Activated T-cell treated with anti-CD3 and anti-CD28 coated beads, Interleukin-2, amount 50 U/mL, for 24 hours (primary cell): Measurements from ENCODE around the gene MSI2.

ENCODE experiments used
- DNase-seq: peaks from one replicate; pipeline ENCODE4 v3.0.0-alpha.2; 2020
- H3K27ac Mint-ChIP-seq: 2 replicates; pipeline ENCODE4 v1.8.0; 2020; ENCODE audit warnings: mild to moderate bottlenecking, mixed read lengths
- H3K27me3 Mint-ChIP-seq: 2 replicates; pipeline ENCODE4 v1.8.0; 2020; ENCODE audit warnings: mixed read lengths
- H3K36me3 Mint-ChIP-seq: 2 replicates; pipeline ENCODE4 v1.8.0; 2020; ENCODE audit warnings: low read depth, mixed read lengths
- H3K4me1 Mint-ChIP-seq: 2 replicates; pipeline ENCODE4 v1.8.0; 2020; ENCODE audit warnings: low read depth, mixed read lengths
- H3K4me3 Mint-ChIP-seq: 2 replicates; pipeline ENCODE4 v1.8.0; 2020; ENCODE audit warnings: mild to moderate bottlenecking, moderate library complexity, mixed read lengths
- H3K9me3 Mint-ChIP-seq: 2 replicates; pipeline ENCODE4 v1.8.0; 2020; ENCODE audit warnings: mixed read lengths

MSI2 gene

GRCh38 chr17:57257195-57257894 lies 1.0 kb downstream of the MSI2 start:
- Mint-ChIP-seq H3K36me3 (peaks cover 53% of the 10 kb centered on the region), H3K4me1 (peaks cover 61% of the 10 kb centered on the region), H3K27ac (peak overlapping the region; percentile 64), H3K9me3 (no peaks in the 10 kb centered on the region), H3K4me3 (peak overlapping the region; percentile 86), H3K27me3 (no peaks in the 10 kb centered on the region)
- no peak for DNase-seq

GRCh38 chr17:57257895-57258851 lies 1.9 kb downstream of the MSI2 start:
- no peaks in the 10 kb centered on the region for H3K9me3 Mint-ChIP-seq
- peaks cover 62% of the 10 kb centered on the region for H3K36me3 Mint-ChIP-seq
- H3K4me1 Mint-ChIP-seq, result peaks cover 69% of the 10 kb centered on the region
- no peak for DNase-seq
- H3K4me3 Mint-ChIP-seq, result peak overlapping the region; percentile 86
- no peaks in the 10 kb centered on the region for H3K27me3 Mint-ChIP-seq
- H3K27ac Mint-ChIP-seq, result peak overlapping the region; percentile 64

GRCh38 chr17:57259306-57259705 lies 3.0 kb downstream of the MSI2 start:
- H3K4me3 Mint-ChIP-seq, result peak overlapping the region; percentile 86
- H3K27me3 Mint-ChIP-seq, result no peaks in the 10 kb centered on the region
- H3K27ac Mint-ChIP-seq, result peak overlapping the region; percentile 42
- no peak for DNase-seq
- H3K36me3 Mint-ChIP-seq, result peaks cover 71% of the 10 kb centered on the region
- no peaks in the 10 kb centered on the region for H3K9me3 Mint-ChIP-seq
- H3K4me1 Mint-ChIP-seq, result peaks cover 72% of the 10 kb centered on the region

GRCh38 chr17:57259817-57260216 lies 3.5 kb downstream of the MSI2 start:
- DNase-seq, result no peak
- Mint-ChIP-seq H3K27me3 (no peaks in the 10 kb centered on the region), H3K4me3 (peak overlapping the region; percentile 86), H3K27ac (peak overlapping the region; percentile 9), H3K36me3 (peaks cover 76% of the 10 kb centered on the region), H3K4me1 (peaks cover 71% of the 10 kb centered on the region), H3K9me3 (no peaks in the 10 kb centered on the region)

GRCh38 chr17:57260325-57261083 lies 4.2 kb downstream of the MSI2 start:
- Mint-ChIP-seq H3K27ac (peak overlapping the region; percentile 9), H3K9me3 (no peaks in the 10 kb centered on the region), H3K4me1 (peaks cover 68% of the 10 kb centered on the region), H3K27me3 (no peaks in the 10 kb centered on the region), H3K36me3 (peaks cover 83% of the 10 kb centered on the region), H3K4me3 (peak overlapping the region; percentile 13)
- no peak for DNase-seq

GRCh38 chr17:57261084-57261461 lies 4.8 kb downstream of the MSI2 start:
- no peaks in the 10 kb centered on the region for H3K27me3 Mint-ChIP-seq
- H3K9me3 Mint-ChIP-seq, result no peaks in the 10 kb centered on the region
- no peak overlapping the region for H3K27ac Mint-ChIP-seq
- peak overlapping the region; percentile 34 for H3K4me3 Mint-ChIP-seq
- H3K4me1 Mint-ChIP-seq, result peaks cover 68% of the 10 kb centered on the region
- DNase-seq, result no peak
- peaks cover 87% of the 10 kb centered on the region for H3K36me3 Mint-ChIP-seq

- Mint-ChIP-seq H3K9me3 (no peaks in the 10 kb centered on the region), H3K27ac (no peak overlapping the region), H3K4me3 (no peak overlapping the region), H3K27me3 (no peaks in the 10 kb centered on the region), H3K4me1 (peaks cover 74% of the 10 kb centered on the region), H3K36me3 (peaks cover 92% of the 10 kb centered on the region)
- no peak for DNase-seq
Measured at GRCh38 chr17:57262557-57262956, 6.2 kb downstream of the MSI2 start.

GRCh38 chr17:57264250-57264649 lies 7.9 kb downstream of the MSI2 start:
- H3K4me1 Mint-ChIP-seq, result peaks cover 70% of the 10 kb centered on the region
- no peak overlapping the region for H3K4me3 Mint-ChIP-seq
- no peak overlapping the region for H3K27ac Mint-ChIP-seq
- no peaks in the 10 kb centered on the region for H3K9me3 Mint-ChIP-seq
- no peaks in the 10 kb centered on the region for H3K27me3 Mint-ChIP-seq
- H3K36me3 Mint-ChIP-seq, result peaks cover 91% of the 10 kb centered on the region
- DNase-seq, result no peak

GRCh38 chr17:57264776-57265175 lies 8.5 kb downstream of the MSI2 start:
- H3K27me3 Mint-ChIP-seq, result no peaks in the 10 kb centered on the region
- peaks cover 91% of the 10 kb centered on the region for H3K36me3 Mint-ChIP-seq
- peaks cover 69% of the 10 kb centered on the region for H3K4me1 Mint-ChIP-seq
- DNase-seq, result no peak
- H3K9me3 Mint-ChIP-seq, result no peaks in the 10 kb centered on the region
- H3K27ac Mint-ChIP-seq, result no peak overlapping the region
- no peak overlapping the region for H3K4me3 Mint-ChIP-seq

GRCh38 chr17:57266902-57267311 lies 10.6 kb downstream of the MSI2 start:
- Mint-ChIP-seq H3K4me3 (no peak overlapping the region), H3K27ac (no peak overlapping the region), H3K27me3 (no peaks in the 10 kb centered on the region), H3K4me1 (peaks cover 67% of the 10 kb centered on the region), H3K36me3 (peaks cover 91% of the 10 kb centered on the region), H3K9me3 (no peaks in the 10 kb centered on the region)
- no peak for DNase-seq

- no peak for DNase-seq
- Mint-ChIP-seq H3K4me3 (no peak overlapping the region), H3K36me3 (peaks cover 89% of the 10 kb centered on the region), H3K4me1 (peaks cover 61% of the 10 kb centered on the region), H3K27ac (no peak overlapping the region), H3K9me3 (no peaks in the 10 kb centered on the region), H3K27me3 (no peaks in the 10 kb centered on the region)
Measured at GRCh38 chr17:57268181-57268580, 11.9 kb downstream of the MSI2 start.

- Mint-ChIP-seq H3K9me3 (no peaks in the 10 kb centered on the region), H3K4me1 (peaks cover 55% of the 10 kb centered on the region), H3K4me3 (no peak overlapping the region), H3K27ac (no peak overlapping the region), H3K36me3 (peaks cover 87% of the 10 kb centered on the region), H3K27me3 (no peaks in the 10 kb centered on the region)
- no peak for DNase-seq
Measured at GRCh38 chr17:57269052-57269451, 12.7 kb downstream of the MSI2 start.

GRCh38 chr17:57269598-57270255 lies 13.4 kb downstream of the MSI2 start:
- DNase-seq, result no peak
- Mint-ChIP-seq H3K36me3 (peaks cover 89% of the 10 kb centered on the region), H3K4me1 (peaks cover 57% of the 10 kb centered on the region), H3K9me3 (no peaks in the 10 kb centered on the region), H3K27me3 (no peaks in the 10 kb centered on the region), H3K27ac (no peak overlapping the region), H3K4me3 (no peak overlapping the region)

- DNase-seq, result no peak
- Mint-ChIP-seq H3K4me1 (peaks cover 64% of the 10 kb centered on the region), H3K27me3 (no peaks in the 10 kb centered on the region), H3K27ac (no peak overlapping the region), H3K4me3 (no peak overlapping the region), H3K9me3 (no peaks in the 10 kb centered on the region), H3K36me3 (peaks cover 89% of the 10 kb centered on the region)
Measured at GRCh38 chr17:57270801-57271245, 14.5 kb downstream of the MSI2 start.
